Measurements from ENCODE around the gene DYNC1LI1. TPM values are rescaled to one million over a fixed set of nuclear protein-coding genes. Genes with fewer than 3 reads are reported as not detected.

Gene DYNC1LI1
- total RNA-seq, 1 experiment from 2014 or later, result 42.8 TPM

- TF ChIP-seq ZNF138 (CRISPR knock-in tag; conservative IDR thresholded peaks at IDR 0.05), result no peak
- TF ChIP-seq, protein P1, sequence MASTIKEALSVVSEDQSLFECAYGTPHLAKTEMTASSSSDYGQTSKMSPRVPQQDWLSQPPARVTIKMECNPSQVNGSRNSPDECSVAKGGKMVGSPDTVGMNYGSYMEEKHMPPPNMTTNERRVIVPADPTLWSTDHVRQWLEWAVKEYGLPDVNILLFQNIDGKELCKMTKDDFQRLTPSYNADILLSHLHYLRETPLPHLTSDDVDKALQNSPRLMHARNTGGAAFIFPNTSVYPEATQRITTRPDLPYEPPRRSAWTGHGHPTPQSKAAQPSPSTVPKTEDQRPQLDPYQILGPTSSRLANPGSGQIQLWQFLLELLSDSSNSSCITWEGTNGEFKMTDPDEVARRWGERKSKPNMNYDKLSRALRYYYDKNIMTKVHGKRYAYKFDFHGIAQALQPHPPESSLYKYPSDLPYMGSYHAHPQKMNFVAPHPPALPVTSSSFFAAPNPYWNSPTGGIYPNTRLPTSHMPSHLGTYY (CRISPR knock-in tag; IDR thresholded peaks at IDR 0.05), result no peak
- TF ChIP-seq ZSCAN18 (CRISPR knock-in tag; IDR thresholded peaks at IDR 0.05), result no peak
- TF ChIP-seq SMAD3 (CRISPR knock-in tag; IDR thresholded peaks at IDR 0.05; ENCODE audit: borderline replicate concordance), result no peak
Measured at GRCh38 chr3:32612547-32612946, 41.9 kb upstream of the DYNC1LI1 start (continued).

DNA sequence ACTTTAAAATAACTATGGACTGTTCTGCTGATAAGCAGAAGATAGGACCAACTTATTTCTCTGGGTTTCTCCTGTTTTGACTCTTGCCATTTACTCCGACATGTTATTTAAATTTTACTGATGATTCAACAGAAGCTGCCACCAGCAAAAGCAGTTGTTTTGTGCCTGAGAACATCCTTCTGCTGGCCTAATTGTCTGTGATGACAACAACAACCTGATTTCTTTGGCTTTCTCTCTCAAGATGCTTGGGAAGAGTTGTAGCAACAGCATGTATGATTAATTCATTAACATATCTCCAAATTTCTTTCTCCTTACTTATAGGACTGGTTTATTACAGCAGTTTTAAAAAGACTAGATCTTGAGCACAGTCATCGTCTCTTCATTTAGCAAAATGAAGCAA, 36.9 kb upstream of the DYNC1LI1 start:
- Mint-ChIP-seq H3K36me3 (no peaks in the 10 kb centered on the region), H3K27me3 (ENCODE audit: low read depth) (peaks cover 5% of the 10 kb centered on the region; the same call in 1 of the 2 replicates), H3K4me1 (peaks cover 24% of the 10 kb centered on the region), H3K27ac (no peak overlapping the region; the same call in 1 of the 2 replicates), H3K4me3 (no peak overlapping the region), H3K9me3 (peaks cover 3% of the 10 kb centered on the region; the same call in 1 of the 2 replicates)
- POLR2A ChIA-PET, result no interaction called here
- ATAC-seq (no peak), DNase-seq (ENCODE audit: low spot score) (no peak)
- CTCF ChIA-PET, result no interaction called here
- TF ChIP-seq, protein P2, sequence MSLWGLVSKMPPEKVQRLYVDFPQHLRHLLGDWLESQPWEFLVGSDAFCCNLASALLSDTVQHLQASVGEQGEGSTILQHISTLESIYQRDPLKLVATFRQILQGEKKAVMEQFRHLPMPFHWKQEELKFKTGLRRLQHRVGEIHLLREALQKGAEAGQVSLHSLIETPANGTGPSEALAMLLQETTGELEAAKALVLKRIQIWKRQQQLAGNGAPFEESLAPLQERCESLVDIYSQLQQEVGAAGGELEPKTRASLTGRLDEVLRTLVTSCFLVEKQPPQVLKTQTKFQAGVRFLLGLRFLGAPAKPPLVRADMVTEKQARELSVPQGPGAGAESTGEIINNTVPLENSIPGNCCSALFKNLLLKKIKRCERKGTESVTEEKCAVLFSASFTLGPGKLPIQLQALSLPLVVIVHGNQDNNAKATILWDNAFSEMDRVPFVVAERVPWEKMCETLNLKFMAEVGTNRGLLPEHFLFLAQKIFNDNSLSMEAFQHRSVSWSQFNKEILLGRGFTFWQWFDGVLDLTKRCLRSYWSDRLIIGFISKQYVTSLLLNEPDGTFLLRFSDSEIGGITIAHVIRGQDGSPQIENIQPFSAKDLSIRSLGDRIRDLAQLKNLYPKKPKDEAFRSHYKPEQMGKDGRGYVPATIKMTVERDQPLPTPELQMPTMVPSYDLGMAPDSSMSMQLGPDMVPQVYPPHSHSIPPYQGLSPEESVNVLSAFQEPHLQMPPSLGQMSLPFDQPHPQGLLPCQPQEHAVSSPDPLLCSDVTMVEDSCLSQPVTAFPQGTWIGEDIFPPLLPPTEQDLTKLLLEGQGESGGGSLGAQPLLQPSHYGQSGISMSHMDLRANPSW (CRISPR knock-in tag; conservative IDR thresholded peaks at IDR 0.05; ENCODE audit: low read depth), result no peak
- no peak for TF ChIP-seq SMAD3 (CRISPR knock-in tag; IDR thresholded peaks at IDR 0.05; ENCODE audit: borderline replicate concordance)

DNA sequence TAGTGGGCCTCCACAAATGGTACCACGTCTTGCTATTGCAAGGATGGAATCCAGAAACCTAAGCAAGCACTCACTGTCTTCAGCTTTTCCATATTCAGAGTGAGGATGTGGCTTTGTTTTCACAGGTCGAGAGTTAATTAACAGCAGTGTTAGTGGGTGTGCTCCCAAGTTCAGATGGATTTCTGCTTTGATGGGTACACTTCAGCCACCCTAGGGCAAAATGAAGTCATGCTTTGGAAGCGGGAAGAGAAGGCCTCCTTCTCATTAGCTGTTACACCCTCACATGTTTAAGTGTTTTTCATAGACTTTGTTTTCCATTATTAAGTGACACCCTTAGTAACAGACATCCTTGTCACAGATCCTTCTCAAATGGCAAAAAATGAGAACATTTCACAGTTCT, 36.3 kb upstream of the DYNC1LI1 start:
- Mint-ChIP-seq H3K27ac (no peak overlapping the region), H3K27me3 (ENCODE audit: low read depth) (peaks cover 5% of the 10 kb centered on the region; the same call in 1 of the 2 replicates), H3K4me1 (peaks cover 24% of the 10 kb centered on the region), H3K4me3 (no peak overlapping the region), H3K9me3 (peaks cover 3% of the 10 kb centered on the region; the same call in 1 of the 2 replicates), H3K36me3 (no peaks in the 10 kb centered on the region)
- ChIA-PET CTCF (no interaction called here), POLR2A (no interaction called here)
- DNase-seq (ENCODE audit: low spot score) (no peak), ATAC-seq (no peak)
- TF ChIP-seq ZNF512 (CRISPR knock-in tag; IDR thresholded peaks at IDR 0.05; ENCODE audit: borderline replicate concordance) (no peak), E2F5 (CRISPR knock-in tag; IDR thresholded peaks at IDR 0.05) (no peak), AR (CRISPR knock-in tag; IDR thresholded peaks at IDR 0.05) (no peak), CREB1 (CRISPR knock-in tag; IDR thresholded peaks at IDR 0.05) (no peak), ZNF396 (CRISPR knock-in tag; IDR thresholded peaks at IDR 0.05; ENCODE audit: borderline replicate concordance) (no peak), ZNF121 (CRISPR knock-in tag; IDR thresholded peaks at IDR 0.05) (no peak), ZNF416 (CRISPR knock-in tag; IDR thresholded peaks at IDR 0.05) (no peak)
- TF ChIP-seq, protein P3, sequence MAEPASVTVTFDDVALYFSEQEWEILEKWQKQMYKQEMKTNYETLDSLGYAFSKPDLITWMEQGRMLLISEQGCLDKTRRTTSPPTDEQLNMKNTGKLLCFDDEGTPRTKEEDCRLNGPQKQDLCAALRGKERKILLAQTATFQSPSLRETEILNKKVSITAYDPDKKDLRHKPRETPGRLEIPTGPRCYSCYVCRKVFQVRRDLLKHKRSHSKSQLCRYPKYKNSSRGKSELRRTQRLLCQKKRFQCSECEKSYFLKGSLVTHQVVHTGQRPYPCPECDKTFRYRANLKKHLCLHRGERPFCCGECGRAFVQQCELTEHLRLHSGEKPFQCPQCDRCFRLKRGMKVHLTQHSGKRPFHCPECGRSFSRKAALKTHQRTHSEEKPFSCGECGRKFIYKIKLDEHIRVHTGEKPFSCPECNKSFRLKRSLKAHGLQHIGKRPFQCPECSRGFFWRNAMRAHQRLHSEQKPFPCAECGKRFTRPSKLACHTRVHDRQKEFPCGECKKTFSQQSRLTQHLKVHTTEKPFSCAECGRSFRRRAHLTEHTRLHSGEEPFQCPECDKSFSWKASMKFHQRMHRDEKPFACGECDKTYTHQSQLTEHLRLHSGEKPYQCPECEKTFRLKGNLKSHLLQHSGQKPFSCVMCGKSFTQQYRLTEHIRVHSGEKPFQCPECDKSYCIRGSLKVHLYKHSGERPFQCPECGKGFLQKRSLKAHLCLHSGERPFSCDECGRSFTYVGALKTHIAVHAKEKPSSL (CRISPR knock-in tag; conservative IDR thresholded peaks at IDR 0.05), result no peak
- TF ChIP-seq, protein P2 (CRISPR knock-in tag; conservative IDR thresholded peaks at IDR 0.05; ENCODE audit: low read depth), result no peak

All from WTC11 (cell line).